ENCODE measurements around the gene TNNI2.

TNNI2 gene

DNA sequence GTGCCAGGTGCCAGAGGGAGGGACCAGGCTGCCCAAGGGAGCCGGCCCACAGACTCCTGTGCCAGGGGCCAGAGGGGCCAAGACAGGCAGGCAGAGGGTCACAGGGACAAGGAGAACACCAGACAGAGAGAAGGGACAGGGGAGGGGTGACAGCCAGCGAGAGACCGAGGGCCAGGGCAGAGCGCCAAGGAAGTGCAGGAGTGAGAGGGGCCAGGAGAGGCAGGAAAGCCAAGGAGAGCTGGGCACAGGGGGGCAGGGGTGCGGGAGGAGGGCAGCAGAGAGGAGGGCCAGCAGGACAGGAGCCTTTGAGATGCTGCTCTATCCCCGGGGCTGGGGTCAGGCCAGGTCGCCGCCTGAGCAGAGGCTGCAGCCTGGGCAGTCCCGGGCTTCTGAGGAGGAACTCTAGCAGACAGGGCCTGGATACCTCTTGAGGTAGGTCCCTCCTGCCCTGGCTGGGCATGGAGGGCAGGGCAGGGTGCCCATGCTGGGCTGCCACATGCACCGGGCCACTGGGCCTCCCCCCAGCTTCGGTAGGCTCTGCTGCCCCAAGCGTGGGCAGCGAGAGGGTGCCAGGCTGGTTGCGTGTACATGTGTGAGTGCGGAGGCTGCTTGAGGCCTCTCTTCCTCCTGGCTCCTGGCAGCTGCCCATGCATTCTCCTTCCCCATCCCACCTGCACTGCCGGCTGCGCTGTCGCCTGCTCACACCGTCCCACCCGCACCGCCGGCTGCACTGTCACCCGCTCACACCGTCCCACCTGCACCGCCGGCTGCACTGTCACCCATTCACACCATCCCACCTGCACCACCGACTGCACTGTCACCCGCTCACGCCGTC, 26.3 kb downstream of the TNNI2 start:
- in situ Hi-C loops (cut with MboI; ENCODE audit: low sequenced_read_pairs, unreplicated experiment) = no loop called here
- DNase-seq (ENCODE audit: low spot score) = no peak
- TF ChIP-seq, protein P1, sequence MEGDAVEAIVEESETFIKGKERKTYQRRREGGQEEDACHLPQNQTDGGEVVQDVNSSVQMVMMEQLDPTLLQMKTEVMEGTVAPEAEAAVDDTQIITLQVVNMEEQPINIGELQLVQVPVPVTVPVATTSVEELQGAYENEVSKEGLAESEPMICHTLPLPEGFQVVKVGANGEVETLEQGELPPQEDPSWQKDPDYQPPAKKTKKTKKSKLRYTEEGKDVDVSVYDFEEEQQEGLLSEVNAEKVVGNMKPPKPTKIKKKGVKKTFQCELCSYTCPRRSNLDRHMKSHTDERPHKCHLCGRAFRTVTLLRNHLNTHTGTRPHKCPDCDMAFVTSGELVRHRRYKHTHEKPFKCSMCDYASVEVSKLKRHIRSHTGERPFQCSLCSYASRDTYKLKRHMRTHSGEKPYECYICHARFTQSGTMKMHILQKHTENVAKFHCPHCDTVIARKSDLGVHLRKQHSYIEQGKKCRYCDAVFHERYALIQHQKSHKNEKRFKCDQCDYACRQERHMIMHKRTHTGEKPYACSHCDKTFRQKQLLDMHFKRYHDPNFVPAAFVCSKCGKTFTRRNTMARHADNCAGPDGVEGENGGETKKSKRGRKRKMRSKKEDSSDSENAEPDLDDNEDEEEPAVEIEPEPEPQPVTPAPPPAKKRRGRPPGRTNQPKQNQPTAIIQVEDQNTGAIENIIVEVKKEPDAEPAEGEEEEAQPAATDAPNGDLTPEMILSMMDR (IDR thresholded peaks at IDR 0.05; ENCODE audit: borderline replicate concordance, control extremely low read depth, extremely low read depth, insufficient read depth, missing control alignments) = no peak

DNA sequence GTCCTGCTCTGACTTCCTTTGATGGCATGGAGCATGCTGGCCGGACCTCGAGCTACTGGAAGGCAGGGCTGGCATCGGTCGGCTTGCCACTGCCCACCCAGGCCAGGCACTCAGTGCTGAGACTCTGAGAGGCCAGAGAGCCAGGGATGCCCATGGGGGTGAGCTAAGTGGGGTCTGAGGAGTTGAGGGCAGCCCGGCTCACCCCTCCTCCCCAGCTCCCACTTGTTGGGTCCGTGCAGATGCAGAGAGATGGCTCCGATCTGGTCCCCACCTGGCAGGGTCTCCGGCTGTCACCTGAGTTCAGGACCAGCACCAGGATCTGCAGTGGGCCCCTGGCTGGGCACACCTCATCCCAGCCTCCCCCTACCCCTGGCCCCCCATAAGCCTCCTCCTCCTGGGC, 27.4 kb downstream of the TNNI2 start:
- DNase-seq (ENCODE audit: low spot score) = no peak
- TF ChIP-seq, protein P1 (IDR thresholded peaks at IDR 0.05; ENCODE audit: borderline replicate concordance, control extremely low read depth, extremely low read depth, insufficient read depth, missing control alignments) = no peak
- in situ Hi-C loops (cut with MboI; ENCODE audit: low sequenced_read_pairs, unreplicated experiment) = no loop called here

DNA sequence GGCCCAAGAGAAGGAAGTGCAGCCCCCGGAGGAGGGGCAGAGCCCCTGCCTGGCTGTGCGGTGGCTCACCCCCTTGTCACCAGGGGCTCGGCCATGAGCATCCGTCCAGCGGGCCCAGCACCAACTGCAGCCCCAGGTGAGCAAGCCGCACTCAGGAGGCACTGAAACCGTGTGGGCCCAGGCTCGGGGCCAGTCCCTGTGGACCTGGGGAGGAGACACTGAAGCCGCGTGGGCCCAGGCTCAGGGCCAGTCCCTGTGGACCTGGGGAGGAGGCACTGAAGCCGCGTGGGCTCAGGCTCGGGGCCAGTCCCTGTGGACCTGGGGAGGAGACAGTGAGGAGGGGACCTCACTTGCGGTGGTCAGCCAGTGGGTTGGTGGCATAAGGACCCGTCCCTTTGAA, 28.0 kb downstream of the TNNI2 start:
- in situ Hi-C loops (cut with MboI; ENCODE audit: low sequenced_read_pairs, unreplicated experiment) = no loop called here
- TF ChIP-seq, protein P1 (IDR thresholded peaks at IDR 0.05; ENCODE audit: borderline replicate concordance, control extremely low read depth, extremely low read depth, insufficient read depth, missing control alignments) = no peak
- DNase-seq (ENCODE audit: low spot score) = no peak

DNA sequence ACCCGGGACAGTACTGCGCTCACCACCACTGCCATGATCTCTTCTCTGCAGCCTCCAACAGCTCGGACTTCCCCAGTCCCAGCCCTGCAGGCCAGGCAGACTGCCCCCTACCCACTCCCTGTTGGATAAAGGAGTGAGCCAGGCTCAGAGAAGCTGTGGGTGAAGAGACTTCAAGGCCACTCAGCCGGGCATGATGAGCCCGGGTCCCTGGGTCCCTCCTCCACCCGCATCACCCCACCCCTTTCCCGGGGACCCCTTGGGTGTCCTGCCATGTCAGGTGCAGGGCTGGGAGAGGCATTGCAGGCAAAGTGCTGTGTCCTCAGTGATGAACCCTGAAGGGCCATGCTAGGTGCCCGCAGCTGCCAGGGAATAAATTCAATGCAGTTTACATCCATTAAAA, 28.6 kb downstream of the TNNI2 start:
- in situ Hi-C loops (cut with MboI; ENCODE audit: low sequenced_read_pairs, unreplicated experiment) = no loop called here

DNA sequence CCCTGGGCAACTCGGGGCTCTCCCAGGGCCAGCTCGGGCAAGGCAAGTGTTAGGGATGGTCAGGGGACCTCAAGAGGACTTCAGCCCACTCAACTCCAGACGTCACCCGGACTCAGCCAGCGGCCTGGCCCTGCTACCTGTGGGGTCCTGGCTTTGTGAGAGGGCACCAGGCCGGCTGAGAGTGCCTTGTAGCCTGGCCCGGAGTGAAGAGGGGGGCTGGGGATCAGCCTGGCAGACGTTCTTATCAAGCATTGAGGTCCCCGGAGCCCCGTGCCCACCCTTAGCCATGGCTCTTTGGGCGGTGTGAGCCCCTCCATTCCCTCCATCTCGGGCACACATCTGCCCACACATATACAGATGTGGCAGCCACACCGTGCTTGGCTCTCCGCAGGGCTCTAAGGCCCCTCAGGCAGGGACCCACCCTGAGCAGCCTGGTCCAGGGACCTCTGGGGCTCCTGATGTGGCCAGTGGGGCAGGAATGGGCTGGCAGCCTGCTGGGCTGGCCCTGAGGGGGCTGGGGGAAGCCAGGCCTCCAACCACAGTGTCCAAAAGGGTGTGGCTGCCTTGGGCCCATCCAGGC, 29.4 kb downstream of the TNNI2 start:
- TF ChIP-seq, protein P1 (IDR thresholded peaks at IDR 0.05; ENCODE audit: borderline replicate concordance, control extremely low read depth, extremely low read depth, insufficient read depth, missing control alignments) = no peak
- DNase-seq (ENCODE audit: low spot score) = no peak
- in situ Hi-C loops (cut with MboI; ENCODE audit: low sequenced_read_pairs, unreplicated experiment) = no loop called here

More for the DNA sequence above, 28.6 kb downstream of the TNNI2 start:
- no peak for DNase-seq (ENCODE audit: low spot score)
- TF ChIP-seq, protein P1 (IDR thresholded peaks at IDR 0.05; ENCODE audit: borderline replicate concordance, control extremely low read depth, extremely low read depth, insufficient read depth, missing control alignments) = no peak

DNA sequence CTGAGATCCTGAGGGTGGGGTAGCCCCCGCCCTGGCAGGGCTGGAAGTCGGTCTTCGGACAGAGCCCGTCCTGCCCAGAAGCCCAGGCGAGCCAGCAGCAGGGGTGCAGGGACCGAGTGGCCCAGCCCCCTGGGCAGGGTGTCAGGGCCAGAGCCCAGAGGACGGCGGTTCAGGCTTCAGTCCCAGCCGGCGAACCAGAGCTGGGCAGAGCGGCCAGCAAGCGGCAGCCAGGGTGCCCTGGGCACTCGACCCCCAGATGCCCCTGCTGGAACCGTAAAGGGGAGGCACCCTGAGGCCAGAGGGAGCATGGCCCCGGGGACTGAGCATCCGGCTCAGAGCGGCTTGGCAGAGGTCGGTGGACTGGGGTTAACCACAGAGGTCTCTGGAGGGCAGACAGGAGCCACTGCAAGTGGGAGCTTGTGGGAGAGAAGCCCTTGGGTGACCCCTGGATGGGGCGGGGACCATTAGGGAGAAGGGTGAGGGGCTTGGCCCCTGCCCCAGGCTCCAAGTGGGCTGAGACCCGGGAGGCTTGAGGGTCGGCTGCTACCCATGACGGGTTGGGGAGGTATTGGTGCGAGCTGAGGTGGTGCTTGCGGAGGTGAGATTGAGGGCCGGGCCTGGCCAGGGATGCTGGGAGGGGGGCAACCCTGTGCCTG, 30.0 kb downstream of the TNNI2 start:
- DNase-seq (ENCODE audit: low spot score) = no peak
- TF ChIP-seq, protein P1 (IDR thresholded peaks at IDR 0.05; ENCODE audit: borderline replicate concordance, control extremely low read depth, extremely low read depth, insufficient read depth, missing control alignments) = no peak
- in situ Hi-C loops (cut with MboI; ENCODE audit: low sequenced_read_pairs, unreplicated experiment) = no loop called here
